K562 (cell line): ENCODE data around the gene SCAMP1.

Experiments used
- BCL6 ChIP-seq: fragments of 250-450 bp; sonication (Bioruptor Pico); IDR thresholded peaks from 2 replicates; pipeline ENCODE4 v1.4.0; 2020
- ZBTB7A ChIP-seq: IDR thresholded peaks from 2 replicates; pipeline ENCODE4 v1.6.1; 2011; ENCODE audit warnings: low read depth, mild to moderate bottlenecking, low read length, moderate library complexity, borderline replicate concordance; ENCODE audit not compliant: control insufficient read depth
- TF ChIP-seq, protein P1 (sequence below), 3 experiments: IDR thresholded peaks in 2 of 3; conservative IDR thresholded peaks in 1 of 3; 2 replicates each; pipeline ENCODE4 v1.5.1; 2011 to 2012; ENCODE audit warnings: low read length in 3 of 3, mild to moderate bottlenecking in 3 of 3, control low read depth in 2 of 3, improper control_type of control experiment in 1 of 3, inconsistent platforms in 1 of 3, low read depth in 1 of 3, mixed read lengths in 1 of 3, moderate library complexity in 1 of 3; ENCODE audit not compliant: insufficient read depth in 2 of 3

DNA sequence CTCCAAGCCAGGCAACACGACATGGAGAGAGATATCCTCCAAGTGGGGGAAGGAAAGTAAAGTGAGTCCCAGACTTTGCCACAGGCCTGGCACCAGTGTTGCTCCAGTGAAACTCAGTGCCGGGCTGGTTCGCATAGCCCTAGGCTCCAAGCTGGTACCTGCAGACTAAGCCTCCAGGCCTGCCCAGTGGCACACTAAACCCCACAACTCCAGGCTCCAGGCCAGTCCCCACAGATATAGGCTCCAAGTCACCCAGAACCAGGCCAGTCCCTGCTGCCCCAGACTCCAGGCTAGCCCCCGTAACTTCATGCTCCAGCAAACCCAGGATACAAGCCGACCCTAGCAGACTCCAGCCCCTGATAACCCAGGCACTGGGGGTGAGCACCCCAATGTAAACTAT is 42.9 kb upstream of the SCAMP1 start:
- TF ChIP-seq ZBTB7A (no peak), BCL6 (CRISPR knock-in tag) (no peak)
- TF ChIP-seq, protein P1, sequence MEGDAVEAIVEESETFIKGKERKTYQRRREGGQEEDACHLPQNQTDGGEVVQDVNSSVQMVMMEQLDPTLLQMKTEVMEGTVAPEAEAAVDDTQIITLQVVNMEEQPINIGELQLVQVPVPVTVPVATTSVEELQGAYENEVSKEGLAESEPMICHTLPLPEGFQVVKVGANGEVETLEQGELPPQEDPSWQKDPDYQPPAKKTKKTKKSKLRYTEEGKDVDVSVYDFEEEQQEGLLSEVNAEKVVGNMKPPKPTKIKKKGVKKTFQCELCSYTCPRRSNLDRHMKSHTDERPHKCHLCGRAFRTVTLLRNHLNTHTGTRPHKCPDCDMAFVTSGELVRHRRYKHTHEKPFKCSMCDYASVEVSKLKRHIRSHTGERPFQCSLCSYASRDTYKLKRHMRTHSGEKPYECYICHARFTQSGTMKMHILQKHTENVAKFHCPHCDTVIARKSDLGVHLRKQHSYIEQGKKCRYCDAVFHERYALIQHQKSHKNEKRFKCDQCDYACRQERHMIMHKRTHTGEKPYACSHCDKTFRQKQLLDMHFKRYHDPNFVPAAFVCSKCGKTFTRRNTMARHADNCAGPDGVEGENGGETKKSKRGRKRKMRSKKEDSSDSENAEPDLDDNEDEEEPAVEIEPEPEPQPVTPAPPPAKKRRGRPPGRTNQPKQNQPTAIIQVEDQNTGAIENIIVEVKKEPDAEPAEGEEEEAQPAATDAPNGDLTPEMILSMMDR (IDR thresholded peaks at IDR 0.05 in 2 of 3, conservative IDR thresholded peaks at IDR 0.05 in 1 of 3; ENCODE audit: insufficient read depth in 2 of 3, low read depth in 1 of 3, low read length in 3 of 3), result no peak
